GM21447 (cell line): ENCODE measurements around the gene TLE3.

ENCODE experiments used
- ATAC-seq: cut with Tn5 transposase; IDR thresholded peaks from one replicate; pipeline ENCODE4 v1.9.1; 2021; ENCODE audit not compliant: unreplicated experiment

The TLE3 gene

DNA sequence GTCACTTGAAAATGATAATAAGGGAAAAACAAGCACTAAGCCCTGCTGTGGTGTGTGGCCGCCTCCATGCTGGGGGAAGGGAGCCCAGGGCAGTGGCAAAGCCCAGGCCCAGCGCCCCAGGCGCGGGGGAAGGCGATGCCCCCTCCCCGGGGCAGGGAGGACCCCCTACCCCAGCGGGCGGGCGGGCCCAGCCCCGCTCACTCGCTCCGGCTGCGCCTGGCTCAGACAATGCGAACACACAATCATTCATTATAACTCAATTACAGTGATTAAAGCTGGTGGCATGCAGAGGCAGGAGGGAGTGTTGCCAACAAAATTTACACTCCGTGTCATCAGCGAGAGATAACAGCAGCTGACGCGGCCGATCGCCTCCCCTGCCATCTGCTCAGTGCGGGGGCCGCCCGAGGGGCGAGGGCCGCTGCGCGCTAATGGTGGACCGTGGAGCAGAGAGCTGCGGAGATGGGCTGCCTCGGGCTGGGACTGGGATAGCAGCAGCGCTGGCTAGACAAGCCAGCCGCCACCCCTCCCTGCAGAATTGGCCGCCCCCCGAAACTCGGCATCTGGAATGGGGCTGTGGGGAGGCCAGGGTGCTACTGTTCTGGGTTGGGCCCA, 64.1 kb downstream of the TLE3 start:
- ATAC-seq: no peak

DNA sequence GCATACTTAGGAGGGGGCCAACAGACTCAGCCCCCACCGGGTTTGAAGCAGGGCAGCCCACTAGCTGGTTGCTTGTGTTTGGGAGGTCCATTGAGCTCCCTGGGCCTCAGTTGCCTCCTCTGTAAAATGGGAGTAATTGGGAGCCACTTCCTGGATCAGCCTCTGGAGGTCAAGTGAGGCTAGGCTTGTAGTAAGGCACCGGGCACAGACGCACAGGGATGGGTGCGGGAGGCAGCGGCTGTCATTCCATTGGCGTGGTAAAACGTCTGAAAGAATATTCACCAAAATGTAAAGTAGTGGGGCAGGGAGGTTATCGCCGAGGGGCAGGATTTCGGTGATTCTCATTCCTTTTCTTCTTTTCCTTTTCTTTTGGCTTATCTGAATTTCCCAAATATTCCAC, 64.6 kb downstream of the TLE3 start:
- no peak for ATAC-seq

DNA sequence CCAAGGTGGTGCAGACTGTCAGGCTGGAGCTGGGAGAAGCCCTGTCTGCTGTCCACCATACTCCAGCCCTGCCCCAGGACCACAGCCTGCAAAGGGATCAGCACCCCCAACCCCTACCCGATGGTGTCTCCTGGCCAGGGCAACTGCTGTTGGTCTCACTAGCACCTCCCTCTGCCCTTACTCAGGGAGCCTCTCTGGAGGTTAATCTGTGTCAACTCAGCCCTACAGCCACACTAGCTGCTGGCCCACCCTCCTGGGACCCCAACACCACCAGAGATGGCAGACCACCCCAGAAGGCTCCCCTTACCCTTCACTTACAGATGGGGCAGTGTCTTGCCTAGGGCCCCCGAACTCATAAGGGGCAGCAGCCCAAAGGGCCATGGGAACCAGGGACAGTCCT, 65.2 kb downstream of the TLE3 start:
- no peak for ATAC-seq

DNA sequence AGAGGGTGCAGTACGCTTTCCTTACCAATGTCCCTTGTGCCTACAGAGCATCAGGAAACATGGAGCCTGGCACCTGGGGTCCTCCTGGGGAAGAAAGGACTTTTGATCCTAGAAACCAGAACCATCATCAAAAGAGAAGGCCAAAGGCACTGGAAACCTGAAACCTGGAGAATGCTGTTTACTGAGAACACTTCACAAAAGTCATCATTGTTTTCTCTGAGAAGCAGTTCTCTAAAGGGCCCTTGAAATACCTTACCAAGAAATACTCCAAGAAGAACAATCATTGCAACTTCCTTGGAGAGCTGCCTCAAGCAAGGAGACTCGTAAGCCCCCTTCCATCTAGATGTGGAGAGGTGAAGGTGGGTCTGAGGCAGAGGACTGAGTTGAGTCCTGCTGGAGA, 66.0 kb downstream of the TLE3 start:
- no peak for ATAC-seq

DNA sequence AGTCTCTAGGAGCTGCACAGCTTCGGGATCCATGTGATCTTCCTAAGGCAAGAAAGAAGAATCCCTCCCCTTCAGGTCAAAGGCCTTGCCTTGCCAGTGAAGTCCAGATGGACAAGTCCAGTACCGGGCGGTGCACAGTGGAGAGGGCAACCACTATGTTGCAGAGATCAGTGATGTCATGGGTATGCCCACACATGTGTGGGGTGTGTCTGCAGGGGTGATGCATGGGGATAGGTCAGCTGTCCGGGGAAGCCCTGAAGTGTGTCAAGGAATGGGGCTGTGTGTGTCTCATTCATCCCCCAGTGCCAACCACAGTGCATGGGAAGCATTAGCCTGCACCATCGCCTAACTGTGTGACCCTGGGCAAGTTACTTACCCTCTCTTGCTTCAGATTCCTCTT, 66.5 kb downstream of the TLE3 start:
- no peak for ATAC-seq

DNA sequence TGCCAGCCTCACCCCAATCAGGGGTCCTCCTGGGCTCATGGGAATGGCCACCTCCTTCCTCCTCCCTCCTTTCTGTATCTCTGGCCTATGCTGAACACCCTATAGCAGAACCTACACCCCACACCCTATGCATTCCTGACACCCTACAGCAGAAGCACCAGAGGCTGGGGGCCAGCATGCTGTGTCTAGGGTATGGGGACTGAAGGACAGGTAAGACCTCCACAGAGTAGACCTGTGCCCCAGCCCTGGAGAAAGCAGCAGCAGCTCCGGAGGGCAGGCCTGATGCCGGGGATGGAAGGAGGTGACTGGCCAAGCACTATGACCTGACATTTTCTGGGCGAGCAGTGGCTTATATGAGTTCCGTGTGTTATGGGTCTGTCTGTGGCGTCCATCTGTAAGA, 66.9 kb downstream of the TLE3 start:
- no peak for ATAC-seq

DNA sequence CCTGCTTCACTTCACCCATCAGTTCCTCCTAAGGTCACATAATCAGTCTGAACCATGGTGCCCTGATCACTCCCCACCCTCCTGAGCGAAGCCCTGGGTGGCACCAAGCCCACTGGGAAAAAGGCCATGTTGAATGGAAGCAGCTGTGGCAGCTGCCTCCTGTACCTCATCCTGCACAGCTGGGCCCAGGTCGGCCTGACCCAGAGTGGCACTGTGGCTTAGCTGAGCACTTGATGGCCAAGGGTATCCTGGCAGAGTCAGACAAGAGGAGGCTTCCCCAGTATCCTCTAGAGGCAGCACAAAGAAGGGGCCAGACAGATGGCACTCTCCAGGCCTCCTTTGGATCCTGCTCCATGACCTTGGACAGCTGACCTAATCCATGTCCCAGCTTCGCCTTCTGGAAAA, 68.4 kb downstream of the TLE3 start:
- ATAC-seq: no peak

DNA sequence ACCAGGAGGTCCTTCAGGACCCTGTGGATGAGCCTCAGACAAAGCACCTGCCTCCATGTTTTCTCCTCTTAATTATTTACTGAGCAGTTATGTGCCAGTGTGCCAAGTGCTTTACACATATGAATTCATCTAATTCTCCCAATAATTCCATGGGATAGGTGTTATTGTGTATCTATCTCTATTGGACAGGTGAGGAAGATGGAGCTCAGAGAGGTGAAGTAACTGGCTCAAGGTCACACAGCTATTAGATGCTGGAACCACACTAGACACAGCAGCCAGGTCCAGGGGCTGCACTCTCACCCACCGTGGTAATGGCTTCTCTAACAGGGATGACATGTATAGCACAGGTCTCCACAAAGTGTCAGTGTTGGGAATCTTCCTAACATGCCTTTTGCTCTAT, 70.2 kb downstream of the TLE3 start:
- no peak for ATAC-seq

DNA sequence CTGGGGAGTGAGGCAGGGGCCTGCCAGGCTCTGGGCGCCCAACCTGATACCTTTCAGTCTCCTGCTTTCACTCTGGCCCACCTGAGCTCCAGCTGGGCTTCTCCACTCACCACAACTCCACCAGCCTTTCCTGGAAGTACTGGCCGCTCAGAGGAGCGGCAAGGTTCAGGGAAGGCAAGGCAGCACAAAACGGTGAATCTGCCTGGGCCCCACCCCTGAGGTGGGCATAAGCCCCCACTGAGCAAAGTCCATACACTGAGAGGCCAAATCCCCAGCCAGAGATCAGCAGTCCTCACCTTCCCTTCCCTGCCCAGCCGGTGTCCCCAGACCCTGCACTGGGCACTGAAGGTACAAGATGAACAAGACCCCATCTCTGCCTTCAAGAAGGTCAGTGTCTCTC, 70.7 kb downstream of the TLE3 start:
- ATAC-seq: no peak

DNA sequence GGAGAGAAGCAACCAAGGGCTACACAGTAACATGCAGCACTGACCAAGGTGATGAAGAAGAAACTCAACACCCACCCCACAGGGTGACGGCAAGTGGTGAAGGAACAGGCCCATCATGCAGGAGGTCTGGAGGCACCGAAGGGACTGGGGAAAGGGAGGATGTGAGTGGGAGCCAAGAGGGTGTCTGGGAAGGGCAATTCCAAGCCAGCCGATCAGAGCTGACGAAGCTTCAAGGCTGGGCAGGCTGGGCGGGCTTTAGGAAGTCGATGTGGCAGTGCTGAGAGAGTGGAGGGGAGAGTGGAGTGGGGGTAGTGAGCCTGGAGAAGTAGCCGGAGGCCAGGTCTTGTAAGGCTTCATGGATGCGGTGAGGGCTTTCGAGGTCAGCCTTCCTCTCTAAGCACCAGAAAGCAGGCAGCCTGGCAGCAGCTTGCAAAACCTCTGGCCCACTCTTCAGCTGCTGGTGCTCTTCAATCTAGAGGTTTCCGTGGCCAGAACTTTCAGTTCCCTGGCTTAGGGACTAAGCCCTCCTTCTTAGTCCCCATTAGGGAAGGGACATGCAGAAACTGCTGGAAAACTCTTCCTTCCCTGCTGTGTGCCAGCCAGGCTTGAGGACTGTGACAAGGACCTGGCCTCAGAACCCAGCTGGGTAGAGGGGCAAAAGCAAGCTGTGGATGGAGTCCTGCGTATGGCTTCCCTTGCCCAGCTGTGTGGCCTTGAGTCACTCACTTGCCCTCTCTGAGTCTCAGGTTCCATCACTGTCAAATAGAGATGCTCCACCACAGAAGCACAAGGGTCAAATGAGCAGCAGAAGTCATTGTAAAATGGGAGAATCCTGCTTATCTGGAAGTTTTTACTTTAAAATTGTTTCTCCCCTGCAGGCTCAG, 72.1 kb downstream of the TLE3 start:
- no peak for ATAC-seq

DNA sequence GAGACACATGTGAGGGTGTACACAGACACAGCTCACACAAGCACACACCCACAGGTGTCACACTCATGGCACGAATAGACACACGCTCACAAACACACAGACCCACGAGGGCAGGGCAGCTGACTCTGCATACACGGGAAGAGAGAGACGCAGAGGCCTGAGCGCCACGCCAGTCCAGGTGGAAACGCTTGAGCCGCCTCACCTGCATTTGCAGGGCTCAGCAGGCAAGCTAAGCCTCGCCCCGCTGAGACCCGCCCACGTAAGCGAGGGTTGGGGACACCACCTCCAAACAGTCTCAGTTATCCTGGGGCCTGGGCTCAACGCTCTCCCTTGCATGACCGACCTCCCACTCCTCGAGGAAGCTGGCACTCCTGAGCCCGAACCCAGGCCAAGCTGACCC, 73.2 kb downstream of the TLE3 start:
- no peak for ATAC-seq

DNA sequence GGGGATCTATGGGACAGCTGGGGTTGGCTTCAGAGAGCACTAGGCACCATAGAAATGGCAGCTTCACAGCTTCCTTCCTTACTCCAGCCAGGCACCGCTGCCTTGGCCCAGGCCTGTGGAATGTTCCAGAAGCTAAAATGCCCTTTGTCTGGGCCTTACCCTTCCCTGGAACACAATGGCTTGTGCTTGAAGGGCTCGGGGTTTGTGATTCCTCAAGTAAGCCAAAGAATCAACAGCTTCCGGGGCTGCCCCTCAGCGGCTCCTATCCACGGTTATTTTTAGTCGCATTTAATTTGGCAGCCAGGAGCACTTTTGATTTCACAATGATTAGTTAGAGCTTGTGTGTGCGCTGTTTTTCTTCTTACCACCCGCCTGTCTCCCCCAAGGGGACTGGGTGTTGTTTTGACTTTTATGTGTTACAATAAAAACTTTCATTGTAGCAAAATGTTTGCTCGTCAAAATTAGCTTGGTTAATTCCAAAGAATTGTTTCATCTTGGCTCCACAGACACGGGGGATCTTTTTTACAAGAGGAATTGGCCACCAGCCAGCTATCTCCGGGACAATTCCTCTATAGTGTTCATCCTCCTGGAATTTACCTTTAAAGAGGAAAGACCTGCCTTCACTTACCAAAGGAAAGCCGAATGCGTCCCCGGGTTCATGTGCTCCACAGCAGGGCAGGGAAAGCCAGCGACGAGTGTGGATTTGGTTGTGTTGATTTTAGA, 73.8 kb downstream of the TLE3 start:
- no peak for ATAC-seq

DNA sequence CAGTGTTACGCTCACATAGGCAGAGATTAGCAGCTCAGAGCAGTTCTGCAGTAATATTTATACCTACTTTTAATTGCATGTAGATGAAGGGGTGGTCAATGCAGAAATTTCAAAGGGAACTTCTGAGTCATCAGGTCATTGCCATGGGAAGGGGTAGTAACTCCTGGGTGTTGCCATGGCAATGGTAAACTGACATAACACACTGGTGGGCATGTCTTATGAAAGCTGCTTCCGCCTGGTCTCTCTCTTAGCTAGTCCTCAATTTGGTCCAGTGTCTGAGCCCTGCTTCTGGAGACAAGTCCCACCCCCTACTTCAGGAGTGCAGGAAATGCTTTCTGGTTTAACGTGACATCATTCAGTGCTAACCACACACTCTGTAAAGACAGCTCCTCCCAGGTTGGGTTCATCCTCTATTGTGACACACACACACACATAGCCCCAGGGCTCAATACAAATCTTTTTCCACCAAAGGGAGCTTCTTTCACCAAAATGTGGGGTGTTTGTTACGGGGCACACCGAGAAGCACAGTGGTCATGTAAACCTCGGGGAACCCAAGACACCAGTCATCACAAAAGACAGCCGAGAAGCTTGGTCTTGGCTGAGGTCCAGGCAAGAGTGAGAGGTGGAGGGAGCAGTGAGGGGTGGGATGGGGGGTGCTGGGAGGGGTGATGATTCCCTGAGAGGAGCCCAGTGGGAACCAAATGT, 74.5 kb downstream of the TLE3 start:
- peak; percentile 81 for ATAC-seq

DNA sequence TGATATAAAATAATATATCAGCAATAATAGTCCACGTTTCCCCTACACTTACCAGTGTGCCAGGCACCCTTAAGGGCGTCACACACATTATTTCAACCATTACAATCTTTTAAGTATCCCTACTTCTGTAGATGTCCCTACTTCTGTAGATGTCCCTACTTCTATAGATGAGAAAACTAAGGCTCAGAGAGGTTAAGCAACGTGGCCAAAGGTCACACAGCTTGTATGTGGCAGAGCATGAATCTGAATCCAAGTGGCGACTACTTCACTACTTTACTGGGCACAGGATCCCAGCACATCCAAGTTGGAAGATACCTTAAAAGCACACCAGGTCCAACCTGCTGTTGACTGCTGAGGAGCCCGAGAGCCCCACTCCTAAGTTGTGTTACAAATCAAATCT, 77.5 kb downstream of the TLE3 start:
- ATAC-seq: no peak

DNA sequence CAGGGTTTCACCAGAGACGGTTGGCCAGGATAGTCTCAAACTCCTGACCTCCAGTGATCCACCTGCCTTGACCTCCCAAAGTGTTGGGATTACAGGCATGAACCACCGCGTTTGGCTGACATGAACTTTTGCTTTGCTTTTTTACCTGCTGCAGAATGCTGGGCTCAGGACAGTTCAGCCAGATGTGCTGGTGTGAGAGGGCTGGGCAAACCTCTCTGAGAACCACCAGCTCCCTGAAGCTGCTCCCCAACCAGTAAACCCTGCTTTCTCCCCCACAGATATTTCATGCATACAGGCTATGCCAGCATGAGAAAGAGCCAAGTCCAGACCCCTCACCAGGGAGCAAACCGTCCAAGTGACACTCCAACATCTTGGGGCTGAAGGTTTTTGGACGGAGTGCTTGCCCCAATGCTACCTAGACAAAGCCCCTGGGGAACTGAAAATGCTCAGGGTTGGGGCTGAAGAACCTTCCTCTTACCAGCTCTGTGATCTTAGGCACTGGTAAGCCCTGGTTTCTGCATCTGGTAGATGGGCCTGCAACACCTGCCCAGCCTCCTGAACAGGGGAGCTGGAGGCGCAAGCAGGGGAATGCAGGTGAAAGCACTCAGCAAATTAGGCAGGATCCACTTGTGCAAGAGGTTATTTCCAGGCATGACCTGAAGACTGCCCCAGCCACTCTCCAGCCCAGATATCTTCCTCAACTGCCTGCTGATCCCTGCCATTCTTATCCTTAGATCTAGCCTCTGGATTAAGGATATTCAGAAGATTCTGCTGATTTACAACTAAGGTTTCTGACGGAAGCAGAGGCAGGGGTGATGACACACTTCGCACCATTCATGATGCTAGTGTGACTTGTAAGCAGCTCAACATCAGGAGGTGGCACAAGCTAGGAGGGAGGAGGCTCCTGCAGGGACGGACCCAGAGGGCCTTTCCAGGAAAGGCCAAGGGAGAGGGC, 78.8 kb downstream of the TLE3 start:
- no peak for ATAC-seq

DNA sequence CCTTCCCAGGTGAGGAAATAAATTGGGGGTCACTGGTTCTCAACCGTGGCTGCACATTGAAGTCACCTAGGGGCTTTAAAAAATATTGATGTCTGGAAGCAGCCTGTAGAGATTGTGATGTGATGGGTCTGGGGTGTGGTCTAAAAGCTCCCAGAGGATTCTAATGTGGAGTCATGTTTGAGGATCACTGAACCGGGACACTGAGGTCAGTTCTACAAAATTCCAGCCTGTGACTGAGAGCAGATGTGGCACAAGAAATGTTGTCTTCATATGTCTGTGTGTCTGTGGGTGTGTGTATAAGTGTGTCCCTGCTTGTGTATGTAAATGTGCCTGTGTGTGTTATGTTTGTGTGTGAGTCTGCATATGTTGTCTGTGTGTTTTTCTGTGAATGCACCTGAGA, 79.9 kb downstream of the TLE3 start:
- no peak for ATAC-seq

DNA sequence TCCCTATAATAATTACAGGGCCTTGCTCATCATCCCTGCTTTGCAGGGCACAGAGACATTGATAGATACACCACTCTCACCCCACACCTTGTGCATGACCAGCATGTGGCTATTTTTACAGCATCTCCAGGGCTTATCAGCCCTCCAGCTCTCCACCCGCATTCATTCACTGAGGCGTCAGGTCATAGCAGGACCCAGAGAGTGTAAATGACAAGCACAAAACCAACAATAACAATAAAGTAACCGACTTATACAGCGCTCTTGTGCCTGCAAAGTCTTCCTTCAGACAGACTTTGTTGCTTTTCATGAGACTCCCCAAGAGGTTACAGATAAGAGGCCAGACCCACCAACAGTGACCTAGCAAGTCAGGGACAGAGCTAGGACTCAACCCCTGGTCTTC, 80.7 kb downstream of the TLE3 start:
- ATAC-seq: no peak

DNA sequence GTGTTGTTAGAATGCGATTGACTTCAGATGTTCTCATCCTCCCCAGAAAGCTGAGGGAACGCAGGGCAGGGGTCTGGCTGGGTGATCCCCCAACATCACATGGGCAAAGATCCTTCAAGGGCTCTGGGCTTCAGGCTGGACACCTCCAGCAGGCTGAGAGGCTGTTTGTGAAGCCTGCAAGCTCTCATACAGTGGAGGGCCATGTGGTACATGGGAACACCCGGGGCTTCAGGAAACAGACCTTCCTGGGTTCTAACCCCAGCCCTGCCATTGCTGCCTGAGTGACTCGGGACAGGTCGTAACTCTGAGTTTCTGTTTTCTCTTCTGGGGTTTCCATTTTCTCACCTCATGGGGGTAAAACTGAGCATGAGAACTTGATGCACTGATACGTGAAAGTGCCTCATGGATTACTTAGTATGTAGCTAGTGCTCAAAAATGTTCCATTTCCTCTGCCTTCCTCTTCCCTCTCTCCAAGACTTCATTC, 81.2 kb downstream of the TLE3 start:
- ATAC-seq: peak; percentile 31

DNA sequence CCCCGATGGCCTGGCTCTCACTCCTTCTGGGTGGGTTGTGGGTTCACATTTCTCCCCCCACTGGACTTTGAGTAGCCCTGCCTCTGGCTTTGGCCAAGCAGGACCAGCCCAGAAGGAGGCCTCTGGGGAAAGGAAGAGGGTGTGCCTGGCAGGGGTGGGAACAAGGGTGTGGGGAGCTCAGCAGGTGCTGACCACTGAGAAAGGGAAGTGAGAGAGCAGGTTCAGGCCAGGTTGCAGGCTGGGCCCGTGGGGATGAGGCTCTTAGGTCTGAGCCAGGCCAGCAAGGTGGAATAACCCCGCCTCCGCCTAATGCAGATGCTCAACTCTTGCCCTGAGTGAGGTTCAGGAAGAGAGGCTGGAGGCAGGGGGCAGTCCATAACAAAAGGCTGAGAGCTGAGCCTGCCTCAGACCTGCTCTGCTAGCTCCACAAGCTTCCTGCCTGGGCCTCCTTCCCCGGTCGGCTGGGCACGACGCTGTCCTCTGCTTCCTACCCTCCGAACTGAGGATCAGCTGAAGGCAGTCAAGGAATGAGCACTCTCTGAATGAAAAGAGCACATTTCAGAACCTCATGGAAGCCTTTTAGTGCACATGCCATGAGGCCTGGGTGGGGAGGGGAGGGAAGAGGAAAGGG, 82.7 kb downstream of the TLE3 start:
- peak; percentile 80 for ATAC-seq

DNA sequence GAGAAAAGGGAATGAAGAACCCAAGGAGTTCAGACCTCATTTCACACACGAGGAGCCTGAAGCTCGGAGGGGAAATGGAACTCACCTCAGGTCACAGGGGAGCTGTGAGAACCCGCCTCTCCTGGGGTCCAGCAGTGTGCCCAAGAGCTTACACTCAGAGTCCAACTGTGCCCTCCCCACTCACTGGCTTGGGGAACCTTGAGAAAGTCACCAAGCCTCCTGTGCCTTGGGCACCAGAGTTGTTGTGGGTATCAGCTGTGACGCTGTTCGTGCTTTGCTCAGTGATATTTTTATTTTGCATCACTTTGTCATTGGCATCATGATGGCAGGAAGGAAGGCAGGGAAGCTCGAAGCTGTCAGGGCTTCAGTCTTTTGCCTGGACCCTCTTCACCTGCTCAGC, 83.4 kb downstream of the TLE3 start:
- ATAC-seq: no peak
